ENCODE measurements around the gene B4GALT7.

Gene B4GALT7

DNA sequence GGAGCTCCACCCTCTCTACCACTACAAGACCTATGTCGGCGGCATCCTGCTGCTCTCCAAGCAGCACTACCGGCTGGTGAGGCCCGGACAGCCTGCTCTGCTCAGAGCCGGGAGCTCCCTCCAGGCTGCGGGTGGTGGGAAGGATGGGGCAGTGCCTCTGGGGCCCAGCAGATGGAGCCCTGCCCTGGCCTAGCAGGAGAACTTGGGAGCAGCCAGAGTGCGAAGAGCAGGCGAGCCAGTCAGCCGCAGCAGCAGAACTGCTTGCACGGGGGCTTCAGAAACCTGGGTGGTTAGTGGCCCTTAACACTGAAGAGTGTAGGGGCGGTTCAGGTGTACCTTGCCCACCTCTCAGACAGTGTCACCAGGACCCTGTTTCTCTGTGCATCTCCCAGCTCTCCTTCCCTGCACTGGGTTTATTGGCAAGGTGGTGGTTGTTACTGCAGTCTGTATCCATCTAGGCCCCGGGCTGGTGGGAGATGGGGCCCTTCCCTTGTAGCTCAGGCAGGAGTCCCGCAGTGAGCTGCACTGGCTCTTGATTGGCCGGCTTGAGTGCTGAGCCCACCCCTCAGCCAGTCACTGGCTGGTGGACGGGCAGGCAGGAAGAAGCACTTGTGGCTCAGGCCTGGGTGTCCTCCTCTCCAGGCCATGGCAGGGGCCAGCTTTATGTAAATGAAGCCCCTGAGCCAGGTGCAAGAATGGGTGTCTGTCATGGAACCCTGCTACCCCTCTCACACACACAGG, 7.7 kb downstream of the B4GALT7 start:
- no peaks in the 10 kb centered on the region for H4K20me1 ChIP-seq (ENCODE audit: insufficient read depth, low read length, poor library complexity, severe bottlenecking)
- no peak overlapping the region for H3K9ac ChIP-seq (ENCODE audit: low read depth, low read length, poor library complexity, severe bottlenecking)
- no peak overlapping the region for H3K4me2 ChIP-seq (ENCODE audit: low read depth, low read length, poor library complexity, severe bottlenecking)
- TF ChIP-seq, protein P1, sequence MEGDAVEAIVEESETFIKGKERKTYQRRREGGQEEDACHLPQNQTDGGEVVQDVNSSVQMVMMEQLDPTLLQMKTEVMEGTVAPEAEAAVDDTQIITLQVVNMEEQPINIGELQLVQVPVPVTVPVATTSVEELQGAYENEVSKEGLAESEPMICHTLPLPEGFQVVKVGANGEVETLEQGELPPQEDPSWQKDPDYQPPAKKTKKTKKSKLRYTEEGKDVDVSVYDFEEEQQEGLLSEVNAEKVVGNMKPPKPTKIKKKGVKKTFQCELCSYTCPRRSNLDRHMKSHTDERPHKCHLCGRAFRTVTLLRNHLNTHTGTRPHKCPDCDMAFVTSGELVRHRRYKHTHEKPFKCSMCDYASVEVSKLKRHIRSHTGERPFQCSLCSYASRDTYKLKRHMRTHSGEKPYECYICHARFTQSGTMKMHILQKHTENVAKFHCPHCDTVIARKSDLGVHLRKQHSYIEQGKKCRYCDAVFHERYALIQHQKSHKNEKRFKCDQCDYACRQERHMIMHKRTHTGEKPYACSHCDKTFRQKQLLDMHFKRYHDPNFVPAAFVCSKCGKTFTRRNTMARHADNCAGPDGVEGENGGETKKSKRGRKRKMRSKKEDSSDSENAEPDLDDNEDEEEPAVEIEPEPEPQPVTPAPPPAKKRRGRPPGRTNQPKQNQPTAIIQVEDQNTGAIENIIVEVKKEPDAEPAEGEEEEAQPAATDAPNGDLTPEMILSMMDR (conservative IDR thresholded peaks at IDR 0.05; ENCODE audit: low read length): peak; percentile 59
- no peak for TF ChIP-seq EZH2phosphoT487 (IDR thresholded peaks at IDR 0.05; ENCODE audit: borderline replicate concordance)
- H3K36me3 ChIP-seq (ENCODE audit: insufficient read depth, low read length): no peaks in the 10 kb centered on the region
- H2AFZ ChIP-seq (ENCODE audit: low read length): no peak overlapping the region
- no peaks in the 10 kb centered on the region for H3K4me1 ChIP-seq (ENCODE audit: insufficient read depth, low read length, poor library complexity, severe bottlenecking)
- H3K27me3 ChIP-seq (ENCODE audit: insufficient read depth, low read length, poor library complexity, severe bottlenecking): no peaks in the 10 kb centered on the region
- H3K9me3 ChIP-seq (ENCODE audit: insufficient read depth, low read depth, low read length): no peaks in the 10 kb centered on the region
- H3F3A ChIP-seq (ENCODE audit: low read depth): no peaks in the 10 kb centered on the region
- no peaks in the 10 kb centered on the region for H3K9me2 ChIP-seq (replicated peaks; ENCODE audit: low read depth, low read length)
- H3K79me2 ChIP-seq (ENCODE audit: insufficient read depth, low read length): no peaks in the 10 kb centered on the region
- H3K4me3 ChIP-seq (ENCODE audit: low read length, poor library complexity, severe bottlenecking): no peak overlapping the region

DNA sequence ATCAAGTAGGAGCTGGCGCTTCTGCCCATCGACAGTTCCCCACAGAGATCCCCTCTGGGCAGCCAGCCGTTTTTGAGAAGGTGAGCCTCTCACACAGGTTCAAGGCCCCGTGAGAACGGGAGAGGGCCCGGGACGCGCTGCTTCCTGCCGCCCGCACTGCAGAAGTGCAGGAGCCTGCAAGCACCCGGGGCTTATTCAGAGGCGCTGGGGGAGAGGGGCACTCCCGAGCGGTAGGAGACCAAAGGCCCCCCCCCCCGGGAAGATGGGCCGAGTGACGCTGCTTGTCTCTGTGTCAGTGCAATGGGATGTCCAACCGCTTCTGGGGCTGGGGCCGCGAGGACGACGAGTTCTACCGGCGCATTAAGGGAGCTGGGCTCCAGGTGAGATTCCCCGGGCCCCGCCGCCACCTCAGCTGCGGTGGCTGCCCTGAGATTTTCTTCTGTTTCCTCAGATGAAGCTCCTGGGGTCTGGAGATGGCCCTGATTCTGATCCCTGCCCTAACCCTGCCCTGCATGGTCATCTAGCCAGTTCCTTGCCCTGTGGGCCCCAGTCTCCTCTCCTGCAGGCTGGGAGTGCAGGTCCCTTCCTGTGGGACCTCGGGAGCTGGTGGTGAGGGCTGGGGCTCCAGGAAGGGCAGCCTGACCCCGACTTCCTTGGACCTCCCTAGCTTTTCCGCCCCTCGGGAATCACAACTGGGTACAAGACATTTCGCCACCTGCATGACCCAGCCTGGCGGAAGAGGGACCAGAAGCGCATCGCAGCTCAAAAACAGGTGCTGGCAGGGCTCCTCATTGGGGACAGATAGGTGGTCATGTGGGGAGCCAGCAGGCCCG, 8.5 kb downstream of the B4GALT7 start:
- Histone ChIP-seq H3K4me2 (ENCODE audit: low read depth, low read length, poor library complexity, severe bottlenecking) (no peak overlapping the region), H3K79me2 (ENCODE audit: insufficient read depth, low read length) (no peaks in the 10 kb centered on the region), H3K9me2 (replicated peaks; ENCODE audit: low read depth, low read length) (no peaks in the 10 kb centered on the region), H3K36me3 (ENCODE audit: insufficient read depth, low read length) (no peaks in the 10 kb centered on the region), H3K4me1 (ENCODE audit: insufficient read depth, low read length, poor library complexity, severe bottlenecking) (no peaks in the 10 kb centered on the region), H3F3A (ENCODE audit: low read depth) (no peaks in the 10 kb centered on the region), H3K9me3 (ENCODE audit: insufficient read depth, low read depth, low read length) (no peaks in the 10 kb centered on the region), H3K27me3 (ENCODE audit: insufficient read depth, low read length, poor library complexity, severe bottlenecking) (no peaks in the 10 kb centered on the region), H4K20me1 (ENCODE audit: insufficient read depth, low read length, poor library complexity, severe bottlenecking) (no peaks in the 10 kb centered on the region), H3K4me3 (ENCODE audit: low read length, poor library complexity, severe bottlenecking) (no peak overlapping the region), H2AFZ (ENCODE audit: low read length) (no peak overlapping the region), H3K9ac (ENCODE audit: low read depth, low read length, poor library complexity, severe bottlenecking) (no peak overlapping the region)
- TF ChIP-seq, protein P1 (conservative IDR thresholded peaks at IDR 0.05; ENCODE audit: low read length): no peak
- no peak for TF ChIP-seq EZH2phosphoT487 (IDR thresholded peaks at IDR 0.05; ENCODE audit: borderline replicate concordance)

DNA sequence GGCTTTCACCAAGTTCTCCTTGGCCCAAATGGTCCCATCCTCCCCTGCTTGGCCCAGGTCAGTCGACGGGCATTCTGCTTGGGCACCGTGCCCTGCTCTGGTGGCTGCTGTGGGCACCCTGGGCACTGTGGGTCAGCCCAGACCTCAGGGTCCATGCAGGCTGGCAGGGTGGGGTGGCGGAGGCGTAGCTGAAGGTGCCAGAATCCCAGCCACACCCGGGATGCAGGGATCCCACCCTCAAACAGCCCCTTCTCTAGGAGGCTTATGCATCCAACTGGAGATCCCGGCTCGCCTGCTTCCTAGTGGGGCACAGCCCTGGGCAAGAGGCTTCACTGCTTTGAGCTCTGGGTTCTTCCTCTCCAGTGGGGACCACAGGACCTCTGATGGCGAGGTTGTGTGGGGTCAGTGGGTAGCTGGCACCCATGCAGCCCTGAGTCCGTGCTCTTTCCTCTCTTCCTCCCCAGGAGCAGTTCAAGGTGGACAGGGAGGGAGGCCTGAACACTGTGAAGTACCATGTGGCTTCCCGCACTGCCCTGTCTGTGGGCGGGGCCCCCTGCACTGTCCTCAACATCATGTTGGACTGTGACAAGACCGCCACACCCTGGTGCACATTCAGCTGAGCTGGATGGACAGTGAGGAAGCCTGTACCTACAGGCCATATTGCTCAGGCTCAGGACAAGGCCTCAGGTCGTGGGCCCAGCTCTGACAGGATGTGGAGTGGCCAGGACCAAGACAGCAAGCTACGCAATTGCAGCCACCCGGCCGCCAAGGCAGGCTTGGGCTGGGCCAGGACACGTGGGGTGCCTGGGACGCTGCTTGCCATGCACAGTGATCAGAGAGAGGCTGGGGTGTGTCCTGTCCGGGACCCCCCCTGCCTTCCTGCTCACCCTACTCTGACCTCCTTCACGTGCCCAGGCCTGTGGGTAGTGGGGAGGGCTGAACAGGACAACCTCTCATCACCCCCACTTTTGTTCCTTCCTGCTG, 9.4 kb downstream of the B4GALT7 start:
- H2AFZ ChIP-seq (ENCODE audit: low read length): no peak overlapping the region
- no peaks in the 10 kb centered on the region for H3F3A ChIP-seq (ENCODE audit: low read depth)
- no peaks in the 10 kb centered on the region for H3K27me3 ChIP-seq (ENCODE audit: insufficient read depth, low read length, poor library complexity, severe bottlenecking)
- H3K79me2 ChIP-seq (ENCODE audit: insufficient read depth, low read length): no peaks in the 10 kb centered on the region
- no peaks in the 10 kb centered on the region for H3K9me3 ChIP-seq (ENCODE audit: insufficient read depth, low read depth, low read length)
- H3K4me3 ChIP-seq (ENCODE audit: low read length, poor library complexity, severe bottlenecking): no peak overlapping the region
- no peaks in the 10 kb centered on the region for H3K36me3 ChIP-seq (ENCODE audit: insufficient read depth, low read length)
- H3K4me2 ChIP-seq (ENCODE audit: low read depth, low read length, poor library complexity, severe bottlenecking): no peak overlapping the region
- no peaks in the 10 kb centered on the region for H4K20me1 ChIP-seq (ENCODE audit: insufficient read depth, low read length, poor library complexity, severe bottlenecking)
- no peaks in the 10 kb centered on the region for H3K4me1 ChIP-seq (ENCODE audit: insufficient read depth, low read length, poor library complexity, severe bottlenecking)
- H3K9ac ChIP-seq (ENCODE audit: low read depth, low read length, poor library complexity, severe bottlenecking): no peak overlapping the region
- TF ChIP-seq EZH2phosphoT487 (IDR thresholded peaks at IDR 0.05; ENCODE audit: borderline replicate concordance): no peak
- TF ChIP-seq, protein P1 (conservative IDR thresholded peaks at IDR 0.05; ENCODE audit: low read length): no peak
- H3K9me2 ChIP-seq (replicated peaks; ENCODE audit: low read depth, low read length): no peaks in the 10 kb centered on the region

All from Loucy (cell line).